ENCODE measurements around the gene PEAK3. TPM values are rescaled to one million over a fixed set of nuclear protein-coding genes. Genes with fewer than 3 reads are reported as not detected.

PEAK3 gene
- total and polyA plus RNA-seq, 10 of the 15 experiments (the other 5 are each of a cell fraction or from before 2014, with no cell fraction given): 0.03 to 0.10 (median 0.05) TPM; not detected in 7

GRCh38 chr19:2321565-2322283 is 39.7 kb upstream of the PEAK3 start (continued):
- no peak for TF ChIP-seq ZBTB11 (CRISPR knock-in tag; IDR thresholded peaks at IDR 0.05)
- TF ChIP-seq ELK1 (IDR thresholded peaks at IDR 0.05; ENCODE audit: low read depth, low read length): no peak
- TF ChIP-seq PAX8 (IDR thresholded peaks at IDR 0.05): no peak
- TF ChIP-seq STAT1 (conservative IDR thresholded peaks at IDR 0.05): no peak
- TF ChIP-seq TCF12 (IDR thresholded peaks at IDR 0.05; ENCODE audit: low read depth, low read length): no peak
- TF ChIP-seq ZBTB33 (IDR thresholded peaks at IDR 0.05): no peak
- no peak for TF ChIP-seq MAX (IDR thresholded peaks at IDR 0.05; ENCODE audit: low read depth, low read length)
- no peak for TF ChIP-seq ZBTB4 (CRISPR knock-in tag; IDR thresholded peaks at IDR 0.05)
